Natural killer cell (primary cell): ENCODE data around the gene MXRA7. TPM values are rescaled to one million over a fixed set of nuclear protein-coding genes. Genes with fewer than 3 reads are reported as not detected.
"Not testable (repeated sequence)": the region's sequence is repeated elsewhere in the genome, so short reads cannot be mapped to it uniquely, and the experiment has no call there.

Experiments used
- ATAC-seq, 3 donors: fragments of 150-1000 bp in 2 of 3; fragments of 200-7000 bp in 1 of 3; cut with Tn5 transposase; 1 replicate in 1 of 3; 2 replicates in 2 of 3; pipeline ENCODE4 v1.10.0; 2021; ENCODE audit warnings: mild to moderate bottlenecking in 2 of 3, moderate library complexity in 2 of 3
- DNase-seq, 2 donors: peaks; one replicate each; pipeline versions ENCODE4 v3.0.0 to v3.0.0-alpha.2; 2013 to 2021; ENCODE audit warnings: mixed read lengths in 1 of 2
- H3K27ac ChIP-seq: one replicate; pipeline ENCODE4 v1.5.1; 2013; ENCODE audit warnings: mild to moderate bottlenecking, low read length
- H3K27me3 ChIP-seq: one replicate; pipeline ENCODE4 v1.6.1; 2013; ENCODE audit warnings: low read length; ENCODE audit not compliant: control insufficient read depth, insufficient read depth
- H3K36me3 ChIP-seq: one replicate; pipeline ENCODE4 v1.6.1; 2013; ENCODE audit warnings: low read length; ENCODE audit not compliant: control insufficient read depth, insufficient read depth
- H3K4me1 ChIP-seq: one replicate; pipeline ENCODE4 v1.6.1; 2013; ENCODE audit warnings: low read length; ENCODE audit not compliant: control insufficient read depth, insufficient read depth
- H3K4me3 ChIP-seq: one replicate; pipeline ENCODE4 v1.5.1; 2013; ENCODE audit warnings: low read length
- H3K9me3 ChIP-seq: one replicate; pipeline ENCODE4 v1.6.1; 2013; ENCODE audit warnings: low read length; ENCODE audit not compliant: control insufficient read depth, insufficient read depth
- H3K27ac Mint-ChIP-seq, 2 donors: one replicate each; pipeline ENCODE4 v1.8.0; 2022; ENCODE audit warnings: mild to moderate bottlenecking in 2 of 2, mixed read lengths in 2 of 2, moderate library complexity in 1 of 2
- H3K27me3 Mint-ChIP-seq, 2 donors: one replicate each; pipeline ENCODE4 v1.8.0; 2022; ENCODE audit warnings: low read depth in 2 of 2, mixed read lengths in 2 of 2
- H3K36me3 Mint-ChIP-seq: one replicate; pipeline ENCODE4 v1.8.0; 2022; ENCODE audit warnings: mixed read lengths
- H3K4me1 Mint-ChIP-seq, 2 donors: one replicate each; pipeline ENCODE4 v1.8.0; 2022; ENCODE audit warnings: mixed read lengths in 2 of 2
- H3K4me3 Mint-ChIP-seq: one replicate; pipeline ENCODE4 v1.8.0; 2022; ENCODE audit warnings: mild to moderate bottlenecking, moderate library complexity, mixed read lengths
- H3K9me3 Mint-ChIP-seq, 2 donors: one replicate each; pipeline ENCODE4 v1.8.0; 2022; ENCODE audit warnings: mixed read lengths in 2 of 2
- CTCF ChIP-seq: fragments of 200-600 bp; IDR thresholded peaks from one replicate; pipeline ENCODE4 v1.8.0; 2022; ENCODE audit warnings: antibody characterized with exemption
- WGBS: methylation state at CpG from one replicate; pipeline ENCODE4 v1.1.7; 2013; ENCODE audit warnings: missing lambda C conversion rate; ENCODE audit not compliant: insufficient coverage; 5-methylcytosine and 5-hydroxymethylcytosine counted together
- intact Hi-C: fragments of 100-400 bp; cut with micrococcal nuclease; formaldehyde crosslinking; loops from one replicate; pipeline ENCODE4 v1.14.2; 2022
- total RNA-seq, 4 donors: library from RNA; stranded (reverse); fragments of 120-200 nt in 1 of 4; gene quantifications; one replicate each; pipeline versions ENCODE4 v1.2.3 to v1.2.4, GENCODE V29; 2013 to 2022

The MXRA7 gene
- total RNA-seq, 3 donors from 2014 or later (not counting 1 experiment from before 2014, with no cell fraction given) = 31.6 to 47.6 (median 46.5) TPM

DNA sequence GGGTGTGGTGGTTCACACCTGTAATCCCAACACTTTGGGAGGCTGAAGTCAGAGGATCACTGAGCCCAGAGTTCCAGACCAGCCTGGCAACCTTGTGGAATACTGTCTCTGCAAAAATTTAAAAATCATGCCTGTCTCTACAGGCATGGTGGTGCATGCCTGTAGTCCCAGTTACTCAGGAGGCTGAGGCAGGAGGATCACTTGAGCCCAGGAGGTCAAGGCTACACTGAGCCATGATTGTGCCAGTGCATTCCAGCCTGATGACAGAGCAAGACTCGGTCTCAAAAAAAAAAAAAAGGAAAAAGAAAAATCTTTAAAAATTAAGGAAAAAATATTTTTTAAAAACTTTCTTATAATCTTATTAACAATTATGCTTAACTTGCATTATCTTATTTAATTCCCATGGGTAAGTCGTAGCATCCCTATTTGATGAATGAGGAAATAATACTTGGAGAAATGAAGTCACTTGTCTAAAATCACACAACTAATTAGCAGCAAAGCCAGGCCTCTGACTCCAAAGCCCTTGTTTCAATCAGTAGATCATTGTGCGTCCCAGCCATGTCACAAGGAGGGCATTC is 40.7 kb upstream of the MXRA7 start:
- Mint-ChIP-seq H3K27ac (peak overlapping the region in 1 of 2 donors; percentile 27), H3K27me3 (no peaks in the 10 kb centered on the region), H3K4me1 (peaks cover 0 to 8% of the 10 kb centered on the region in 2 donors), H3K36me3 (no peaks in the 10 kb centered on the region), H3K4me3 (no peak overlapping the region), H3K9me3 (no peaks in the 10 kb centered on the region)
- H3K4me1 ChIP-seq = peaks cover 19% of the 10 kb centered on the region
- no CpG with 5 or more reads among the region's 3 CpGs for WGBS
- no peak overlapping the region for H3K4me3 ChIP-seq
- ATAC-seq (no peak), DNase-seq (no peak)
- peaks cover 11% of the 10 kb centered on the region for H3K36me3 ChIP-seq
- H3K27ac ChIP-seq = no peak overlapping the region
- H3K27me3 ChIP-seq = no peaks in the 10 kb centered on the region
- H3K9me3 ChIP-seq = no peaks in the 10 kb centered on the region
- no peak for TF ChIP-seq CTCF
- intact Hi-C loops = no loop called here

GRCh38 chr17:76748657-76749056 is 37.9 kb upstream of the MXRA7 start:
- no peak for TF ChIP-seq CTCF
- intact Hi-C loops = no loop called here
- H3K27ac Mint-ChIP-seq = no peak overlapping the region
- Histone ChIP-seq H3K27me3 (no peaks in the 10 kb centered on the region), H3K27ac (no peak overlapping the region), H3K9me3 (no peaks in the 10 kb centered on the region), H3K4me3 (no peak overlapping the region), H3K36me3 (peaks cover 27% of the 10 kb centered on the region), H3K4me1 (peaks cover 18% of the 10 kb centered on the region)
- DNase-seq = no peak
- no peak for ATAC-seq
- H3K36me3 Mint-ChIP-seq = no peaks in the 10 kb centered on the region
- H3K27me3 Mint-ChIP-seq = no peaks in the 10 kb centered on the region
- no peaks in the 10 kb centered on the region for H3K9me3 Mint-ChIP-seq
- no peak overlapping the region for H3K4me3 Mint-ChIP-seq
- WGBS = 100% methylated on average over 1 of the region's 1 CpG
- peaks cover 0 to 6% of the 10 kb centered on the region in 2 donors for H3K4me1 Mint-ChIP-seq

DNA sequence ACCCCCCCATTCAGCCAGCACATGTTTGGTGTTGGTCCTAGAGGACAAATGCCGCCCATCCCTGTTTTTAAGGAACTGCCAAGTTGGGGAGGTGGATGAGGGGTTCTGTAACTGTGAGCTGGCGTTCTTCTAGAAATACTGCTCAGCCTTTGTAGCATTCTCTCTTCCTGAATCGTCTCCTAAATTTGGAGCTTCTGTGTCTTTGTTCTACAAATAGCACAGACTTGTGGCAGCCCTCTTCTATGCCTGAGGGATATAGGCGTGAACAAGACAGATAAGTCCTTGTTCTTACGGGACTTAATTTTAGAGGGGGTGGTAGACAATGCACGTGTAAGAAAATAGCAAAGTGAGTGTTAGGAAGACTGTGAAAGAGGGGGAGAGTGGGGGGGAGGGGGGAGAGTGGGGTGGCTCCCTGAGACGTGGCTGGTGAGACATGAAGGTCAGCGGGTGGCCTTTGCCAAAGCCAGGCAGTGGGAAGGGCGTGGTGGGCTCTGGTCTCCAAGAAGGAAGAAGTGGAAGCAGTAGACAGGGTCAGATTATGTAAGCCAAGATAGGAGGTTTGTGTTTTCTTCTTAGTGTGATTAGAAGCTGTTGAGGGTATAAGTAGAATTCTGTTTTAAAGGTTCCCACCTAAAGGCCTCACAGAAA is 37.1 kb upstream of the MXRA7 start:
- Mint-ChIP-seq H3K9me3 (no peaks in the 10 kb centered on the region), H3K36me3 (no peaks in the 10 kb centered on the region), H3K4me1 (no peaks in the 10 kb centered on the region), H3K27me3 (no peaks in the 10 kb centered on the region), H3K4me3 (no peak overlapping the region), H3K27ac (no peak overlapping the region)
- DNase-seq = no peak
- no peak overlapping the region for H3K4me3 ChIP-seq
- no peak for ATAC-seq
- WGBS = 89% methylated on average over 9 of the region's 9 CpGs
- intact Hi-C loops = no loop called here
- no peaks in the 10 kb centered on the region for H3K27me3 ChIP-seq
- no peak overlapping the region for H3K27ac ChIP-seq
- peaks cover 12% of the 10 kb centered on the region for H3K4me1 ChIP-seq
- H3K36me3 ChIP-seq = peaks cover 32% of the 10 kb centered on the region
- no peak for TF ChIP-seq CTCF
- no peaks in the 10 kb centered on the region for H3K9me3 ChIP-seq

GRCh38 chr17:76745785-76746184 is 35.0 kb upstream of the MXRA7 start:
- H3K9me3 Mint-ChIP-seq, ATAC-seq, H3K4me1 Mint-ChIP-seq, H3K27ac ChIP-seq, intact Hi-C loops, DNase-seq, H3K4me3 ChIP-seq, H3K27ac Mint-ChIP-seq, H3K4me3 Mint-ChIP-seq, H3K27me3 ChIP-seq, H3K9me3 ChIP-seq, H3K36me3 Mint-ChIP-seq, H3K27me3 Mint-ChIP-seq, H3K4me1 ChIP-seq: not testable (repeated sequence)
- peaks cover 36% of the 10 kb centered on the region for H3K36me3 ChIP-seq
- WGBS = 98% methylated on average over 5 of the region's 6 CpGs
